Measurements from ENCODE around the gene GNG3. TPM values are rescaled to one million over a fixed set of nuclear protein-coding genes. Genes with fewer than 3 reads are reported as not detected.
A peak's percentile ranks its signal among the peaks of the same experiment; 100 is the strongest.
"Not testable (repeated sequence)": the region's sequence is repeated elsewhere in the genome, so short reads cannot be mapped to it uniquely, and the experiment has no call there.

The GNG3 gene
- 0.27 TPM for total RNA-seq
- long read RNA-seq, result 0 reads

DNA sequence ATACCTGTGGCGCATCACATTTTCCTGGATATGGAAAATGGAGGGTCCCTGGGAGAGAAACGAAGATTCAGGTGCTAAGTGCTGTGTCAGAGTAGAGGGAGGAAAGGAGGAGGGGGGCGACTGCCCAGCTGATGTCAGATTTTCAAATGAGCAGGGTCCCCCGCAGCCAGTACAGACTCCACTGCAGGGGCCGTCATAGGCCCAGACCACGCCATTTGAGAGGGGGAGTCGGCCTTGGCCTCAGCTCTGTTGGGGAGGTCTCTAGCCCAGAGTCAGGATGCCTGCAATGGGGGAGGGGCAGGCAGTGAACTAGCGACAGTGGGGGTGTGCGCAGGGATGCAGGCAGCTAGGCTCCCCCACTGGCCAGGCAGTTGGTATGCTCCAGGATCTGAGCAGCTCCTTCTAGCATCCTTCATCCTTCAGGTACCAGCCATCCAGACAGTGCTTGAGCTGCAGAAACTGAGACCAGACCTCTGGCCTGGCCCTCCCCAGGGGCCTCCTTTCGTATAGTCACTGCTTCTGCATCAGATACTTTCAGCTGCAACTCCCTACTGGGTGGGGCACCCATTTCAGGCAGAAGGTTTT lies at the start of gene GNG3, which contains the start of gene BSCL2:
GNG3 (plus strand) TSS at position 400 of the 585 bp plus-strand sequence. CDS start 620 bp downstream, outside the sequence.
BSCL2 (minus strand) TSS at position 148 of the 585 bp plus-strand sequence. CDS start 229 bp downstream, outside the sequence.
- intact Hi-C loops (cut with DNase I), result loop anchor here (5.0 kb wide), 1 partner anchor 35 kb away; the partner anchor contains the start of genes LBHD1 and UQCC3
- DNase-seq (ENCODE audit: low spot score), result no peak

- peak; percentile 78 for DNase-seq (ENCODE audit: low spot score)
Measured at GRCh38 chr11:62664405-62665074, 42.9 kb upstream of the GNG3 start.

GRCh38 chr11:62665075-62665598 lies 42.3 kb upstream of the GNG3 start, which contains the start of the genes C11orf98 and CSKMT:
TSS of gene C11orf98 (minus strand) at chr11:62665210. CDS start at chr11:62665169, 41 bp downstream.
TSS of gene CSKMT (plus strand) at chr11:62665312. CDS start at chr11:62665880, 568 bp downstream.
- peak; percentile 98 for DNase-seq (ENCODE audit: low spot score)
- intact Hi-C loops (cut with DNase I), result loop anchor here (2.0 kb wide), 1 partner anchor 18 kb away; the partner anchor contains the start of gene GANAB

More at GRCh38 chr11:62664405-62665074, 42.9 kb upstream of the GNG3 start:
- intact Hi-C loops (cut with DNase I), result loop anchor here (2.0 kb wide), 1 partner anchor 18 kb away; the partner anchor contains the start of gene GANAB

GRCh38 chr11:62665599-62666258 lies 41.7 kb upstream of the GNG3 start:
- intact Hi-C loops (cut with DNase I), result loop anchor here (2.0 kb wide), 1 partner anchor 19 kb away; the partner anchor contains the start of gene GANAB
- no peak for DNase-seq (ENCODE audit: low spot score)

- intact Hi-C loops (cut with DNase I), result no loop called here
- no peak for DNase-seq (ENCODE audit: low spot score)
Measured at GRCh38 chr11:62666259-62666926, 41.1 kb upstream of the GNG3 start.

- intact Hi-C loops (cut with DNase I), result no loop called here
- no peak for DNase-seq (ENCODE audit: low spot score)
Measured at GRCh38 chr11:62667460-62667859, 40.0 kb upstream of the GNG3 start.

DNA sequence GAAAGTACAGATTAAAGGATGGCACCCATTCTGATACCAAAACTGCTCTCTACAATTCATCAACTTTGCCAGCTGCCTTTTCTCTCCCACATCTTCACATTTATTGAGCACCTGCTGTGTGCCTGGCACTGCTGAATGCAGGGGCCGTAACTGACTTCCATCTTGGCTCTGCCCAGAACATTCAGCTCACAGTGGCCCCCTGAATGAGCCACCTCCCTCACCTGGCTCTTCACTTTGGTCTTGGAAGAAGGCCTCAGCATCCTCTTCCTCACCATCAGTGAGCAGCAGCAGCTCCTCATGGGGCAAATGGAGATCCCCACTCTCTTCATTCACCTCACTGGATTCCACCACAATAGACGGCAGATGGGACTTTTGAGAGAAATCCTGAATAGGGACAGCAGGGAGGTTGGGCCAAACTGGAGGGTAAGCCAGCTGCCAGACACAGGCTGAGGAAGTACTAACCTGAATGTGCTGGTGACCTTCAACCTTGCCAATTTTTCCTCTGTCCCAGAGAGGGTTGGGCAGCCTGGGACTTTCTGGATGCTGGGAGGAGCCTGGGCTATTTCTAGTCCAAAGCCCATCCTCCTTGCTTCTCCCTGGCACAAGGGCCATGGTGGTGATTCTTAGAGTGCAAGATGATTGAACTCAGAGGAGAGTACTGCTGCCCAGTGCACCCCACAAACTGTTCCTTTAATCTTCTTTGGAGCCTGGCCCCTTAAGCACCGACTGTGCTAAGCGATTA lies 37.9 kb upstream of the GNG3 start:
- DNase-seq (ENCODE audit: low spot score), result no peak
- intact Hi-C loops (cut with DNase I), result loop anchor here (5.0 kb wide), 1 partner anchor 38 kb away; the partner anchor contains the start of genes BSCL2 and GNG3

- DNase-seq (ENCODE audit: low spot score), result no peak
- intact Hi-C loops (cut with DNase I), result loop anchor here (5.0 kb wide), 1 partner anchor 36 kb away; the partner anchor contains the start of genes BSCL2 and GNG3
Measured at GRCh38 chr11:62671236-62671607, 36.3 kb upstream of the GNG3 start.

- intact Hi-C loops (cut with DNase I), result loop anchor here (5.0 kb wide), 1 partner anchor 36 kb away; the partner anchor contains the start of genes BSCL2 and GNG3
- peak; percentile 91 for DNase-seq (ENCODE audit: low spot score)
Measured at GRCh38 chr11:62671608-62672389, 35.7 kb upstream of the GNG3 start, which contains the start of the genes LBHD1 and UQCC3. TSS of gene LBHD1 (minus strand) at chr11:62672267. CDS start at chr11:62670031, 2,236 bp downstream. TSS of gene UQCC3 (plus strand) at chr11:62671673. CDS start at chr11:62671746, 73 bp downstream.

GRCh38 chr11:62673196-62673525 lies 34.3 kb upstream of the GNG3 start:
- no peak for DNase-seq (ENCODE audit: low spot score)
- intact Hi-C loops (cut with DNase I), result loop anchor here (5.0 kb wide), 1 partner anchor 34 kb away; the partner anchor contains the start of genes BSCL2 and GNG3

- DNase-seq (ENCODE audit: low spot score); intact Hi-C loops (cut with DNase I): not testable (repeated sequence)
Measured at GRCh38 chr11:62675415-62675814, 32.1 kb upstream of the GNG3 start.

- no peak for DNase-seq (ENCODE audit: low spot score)
- intact Hi-C loops (cut with DNase I), result no loop called here
Measured at GRCh38 chr11:62676698-62677097, 30.8 kb upstream of the GNG3 start.

GRCh38 chr11:62677156-62677555 lies 30.3 kb upstream of the GNG3 start:
- no peak for DNase-seq (ENCODE audit: low spot score)
- intact Hi-C loops (cut with DNase I), result no loop called here

GRCh38 chr11:62677714-62678113 lies 29.8 kb upstream of the GNG3 start:
- intact Hi-C loops (cut with DNase I), result no loop called here
- no peak for DNase-seq (ENCODE audit: low spot score)

- intact Hi-C loops (cut with DNase I), result no loop called here
- DNase-seq (ENCODE audit: low spot score), result no peak
Measured at GRCh38 chr11:62678433-62678769, 29.1 kb upstream of the GNG3 start.

- peak; percentile 97 for DNase-seq (ENCODE audit: low spot score)
- intact Hi-C loops (cut with DNase I), result no loop called here
Measured at GRCh38 chr11:62678770-62679696, 28.4 kb upstream of the GNG3 start, which contains the start of gene UBXN1. TSS of gene UBXN1 (minus strand) at chr11:62679073. CDS start at chr11:62678923, 150 bp downstream.

Measured in cardiac septum (tissue), 1 donor.